Hepatocyte (in vitro differentiated cells): ENCODE data around the gene NPAS3. TPM values are rescaled to one million over a fixed set of nuclear protein-coding genes. Genes with fewer than 3 reads are reported as not detected.
A peak's percentile ranks its signal among the peaks of the same experiment; 100 is the strongest.

Source experiments
- DNase-seq: peaks from one replicate; pipeline ENCODE4 v3.0.0-alpha.2; 2016; ENCODE audit warnings: low spot score
- H2AFZ ChIP-seq: fragments of 200-600 bp; sonication (generic); 2 replicates; pipeline ENCODE4 v1.6.0; 2016; ENCODE audit warnings: antibody characterized with exemption, mild to moderate bottlenecking
- H3K27ac ChIP-seq: fragments of 200-600 bp; sonication (generic); 2 replicates; pipeline ENCODE4 v1.5.1; 2016; ENCODE audit warnings: mild to moderate bottlenecking
- H3K27me3 ChIP-seq: fragments of 200-600 bp; sonication (generic); 2 replicates; pipeline ENCODE4 v1.6.1; 2016
- H3K36me3 ChIP-seq: fragments of 200-600 bp; sonication (generic); replicated peaks from 2 replicates; pipeline ENCODE4 v1.5.1; 2016; ENCODE audit warnings: low read depth; ENCODE audit not compliant: insufficient read depth
- H3K4me1 ChIP-seq: fragments of 200-600 bp; sonication (generic); 2 replicates; pipeline ENCODE4 v1.5.1; 2016; ENCODE audit warnings: mild to moderate bottlenecking, moderate library complexity; ENCODE audit not compliant: insufficient read depth
- H3K4me2 ChIP-seq: fragments of 200-600 bp; sonication (generic); 2 replicates; pipeline ENCODE4 v1.6.0; 2016
- H3K4me3 ChIP-seq: fragments of 200-600 bp; sonication (generic); 2 replicates; pipeline ENCODE4 v1.5.1; 2016; ENCODE audit warnings: mild to moderate bottlenecking
- H3K79me2 ChIP-seq: fragments of 200-600 bp; sonication (generic); 2 replicates; pipeline ENCODE4 v1.6.0; 2017; ENCODE audit warnings: mild to moderate bottlenecking
- H3K9me2 ChIP-seq: fragments of 200-600 bp; sonication (generic); replicated peaks from 2 replicates; pipeline ENCODE4 v1.6.0; 2017; ENCODE audit warnings: mild to moderate bottlenecking; ENCODE audit not compliant: insufficient read depth
- H3K9me3 ChIP-seq: fragments of 200-600 bp; sonication (generic); 2 replicates; pipeline ENCODE4 v1.5.1; 2016; ENCODE audit warnings: low read depth, mild to moderate bottlenecking
- H4K20me1 ChIP-seq: fragments of 200-600 bp; sonication (generic); 2 replicates; pipeline ENCODE4 v1.6.0; 2016; ENCODE audit warnings: mild to moderate bottlenecking; ENCODE audit not compliant: insufficient read depth, poor library complexity, severe bottlenecking
- CTCF ChIP-seq: fragments of 200-600 bp; sonication (generic); IDR thresholded peaks from 2 replicates; pipeline ENCODE4 v1.5.1; 2016; ENCODE audit warnings: antibody characterized with exemption, mild to moderate bottlenecking; ENCODE audit not compliant: poor library complexity
- EZH2 ChIP-seq: fragments of 200-600 bp; sonication (generic); IDR thresholded peaks from 2 replicates; pipeline ENCODE4 v1.6.1; 2016; ENCODE audit warnings: antibody characterized with exemption, mild to moderate bottlenecking, borderline replicate concordance
- EZH2phosphoT487 ChIP-seq: fragments of 200-600 bp; sonication (generic); IDR thresholded peaks from one replicate; pipeline ENCODE4 v1.6.1; 2018; ENCODE audit warnings: antibody characterized with exemption, mild to moderate bottlenecking, low read depth, moderate library complexity; ENCODE audit not compliant: unreplicated experiment, severe bottlenecking
- WGBS: methylation state at CpG from one replicate; pipeline ENCODE4 v1.1.6; 2016; ENCODE audit warnings: low lambda C conversion rate; ENCODE audit errors: missing lambda C conversion rate; 5-methylcytosine and 5-hydroxymethylcytosine counted together
- polyA plus RNA-seq: library from polyadenylated mRNA; unstranded; fragments of >200 nt; fragmentation: Nextera tagmentation; extraction: Ambion mirVana; gene quantifications from 2 replicates; pipeline ENCODE4 v1.2.1, GENCODE V29; 2016
- total RNA-seq: library from RNA; depleted of rRNA; stranded (reverse); fragments of >200 nt; gene quantifications from 2 replicates; pipeline ENCODE4 v1.2.3, GENCODE V29; 2014

Gene NPAS3
- total and polyA plus RNA-seq, 2 experiments from 2014 or later = 0.11 to 1.1 TPM

- Histone ChIP-seq H3K4me3 (no peak overlapping the region), H3K27me3 (no peaks in the 10 kb centered on the region), H2AFZ (no peak overlapping the region), H3K9me3 (no peaks in the 10 kb centered on the region), H3K4me1 (no peaks in the 10 kb centered on the region), H3K9me2 (no peaks in the 10 kb centered on the region), H3K4me2 (no peak overlapping the region), H3K79me2 (no peaks in the 10 kb centered on the region), H3K36me3 (no peaks in the 10 kb centered on the region), H4K20me1 (no peaks in the 10 kb centered on the region), H3K27ac (no peak overlapping the region)
- WGBS = 48% methylated on average over 3 of the region's 3 CpGs
- DNase-seq = peak; percentile 6
- TF ChIP-seq EZH2 = no peak
- no peak for TF ChIP-seq CTCF
- TF ChIP-seq EZH2phosphoT487 = no peak
Measured at GRCh38 chr14:33617154-33617553, 678.5 kb downstream of the NPAS3 start.

- no peak for TF ChIP-seq EZH2phosphoT487
- TF ChIP-seq EZH2 = no peak
- TF ChIP-seq CTCF = no peak
- H3K9me3 ChIP-seq = no peaks in the 10 kb centered on the region
- no peak for DNase-seq
- H3K4me3 ChIP-seq = no peak overlapping the region
- H3K4me1 ChIP-seq = no peaks in the 10 kb centered on the region
- H3K9me2 ChIP-seq = no peaks in the 10 kb centered on the region
- no peaks in the 10 kb centered on the region for H3K27me3 ChIP-seq
- H3K27ac ChIP-seq = no peak overlapping the region
- WGBS = 61% methylated on average over 6 of the region's 6 CpGs
- no peaks in the 10 kb centered on the region for H4K20me1 ChIP-seq
- H3K4me2 ChIP-seq = no peak overlapping the region
- H3K79me2 ChIP-seq = no peaks in the 10 kb centered on the region
- no peak overlapping the region for H2AFZ ChIP-seq
- H3K36me3 ChIP-seq = no peaks in the 10 kb centered on the region
Measured at GRCh38 chr14:33618361-33619105, 679.9 kb downstream of the NPAS3 start.

GRCh38 chr14:33622496-33622895 lies 683.8 kb downstream of the NPAS3 start:
- no peak overlapping the region for H3K4me2 ChIP-seq
- no peaks in the 10 kb centered on the region for H3K36me3 ChIP-seq

More at GRCh38 chr14:33622496-33622895, 683.8 kb downstream of the NPAS3 start:
- TF ChIP-seq CTCF (no peak), EZH2phosphoT487 (no peak), EZH2 (no peak)
- Histone ChIP-seq H4K20me1 (no peaks in the 10 kb centered on the region), H3K9me2 (no peaks in the 10 kb centered on the region), H3K27ac (no peak overlapping the region), H2AFZ (no peak overlapping the region), H3K9me3 (no peaks in the 10 kb centered on the region), H3K27me3 (no peaks in the 10 kb centered on the region), H3K4me3 (no peak overlapping the region), H3K4me1 (no peaks in the 10 kb centered on the region), H3K79me2 (no peaks in the 10 kb centered on the region)
- no peak for DNase-seq
- 93% methylated on average over 3 of the region's 3 CpGs for WGBS
